T-helper 1 cell treated with Interleukin-12 subunit alpha and Interleukin-12 subunit beta and Interleukin-4 antibody, amounts not matched to agents 30 μg/mL and 1 μg/mL, for 36 hours (primary cell): ENCODE measurements around the gene GPR160.

Experiments
- H3K27ac Mint-ChIP-seq: one replicate; pipeline ENCODE4 v1.8.0; 2021; ENCODE audit warnings: mild to moderate bottlenecking, mixed read lengths
- H3K27me3 Mint-ChIP-seq: one replicate; pipeline ENCODE4 v1.8.0; 2021; ENCODE audit warnings: low read depth, mixed read lengths
- H3K36me3 Mint-ChIP-seq: one replicate; pipeline ENCODE4 v1.8.0; 2021; ENCODE audit warnings: low read depth, mixed read lengths
- H3K4me1 Mint-ChIP-seq: one replicate; pipeline ENCODE4 v1.8.0; 2021; ENCODE audit warnings: low read depth, mixed read lengths
- H3K4me3 Mint-ChIP-seq: one replicate; pipeline ENCODE4 v1.8.0; 2021; ENCODE audit warnings: mild to moderate bottlenecking, moderate library complexity, mixed read lengths
- H3K9me3 Mint-ChIP-seq: one replicate; pipeline ENCODE4 v1.8.0; 2021; ENCODE audit warnings: mixed read lengths

GPR160 gene

DNA sequence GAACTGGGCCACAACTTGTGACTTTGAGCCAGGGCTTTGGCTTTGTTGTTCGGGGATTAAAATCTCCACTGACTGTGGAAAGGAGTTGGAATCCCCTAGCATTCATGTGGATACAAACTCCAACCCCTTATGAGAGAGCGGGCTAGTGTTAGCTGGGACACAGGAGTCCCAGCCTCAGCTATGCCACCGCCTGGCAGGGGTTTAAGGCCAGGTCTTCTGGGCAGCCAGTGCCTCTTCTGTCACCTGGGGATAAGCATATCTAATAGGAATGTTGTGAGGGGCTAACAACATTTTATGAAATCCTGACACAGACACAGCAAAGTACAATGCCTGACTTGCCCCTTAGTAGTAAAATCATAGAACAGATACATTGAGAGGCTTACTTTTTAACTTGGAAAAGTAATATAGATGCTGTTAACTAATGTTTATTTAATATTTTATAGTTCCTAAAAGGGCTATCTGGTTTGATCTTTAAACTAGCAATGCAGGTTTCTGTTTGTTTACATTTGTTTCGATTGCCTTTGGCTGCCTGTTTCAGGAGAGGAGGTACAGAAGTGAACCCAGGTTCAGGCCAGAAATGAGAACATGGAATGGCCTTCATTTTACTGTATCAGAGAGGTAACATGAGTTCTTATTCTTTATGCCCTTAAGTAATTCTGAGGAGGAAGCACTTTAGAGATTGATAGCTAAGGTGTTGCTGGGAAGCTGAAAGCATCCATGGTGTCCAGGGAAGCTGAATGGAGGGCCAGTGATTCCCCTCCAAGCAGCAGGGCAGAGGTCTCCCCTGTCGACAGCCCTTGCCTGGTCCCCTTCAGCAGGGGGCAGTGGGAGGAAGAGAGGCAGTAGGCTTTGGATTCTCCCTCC, 8.7 kb downstream of the GPR160 start:
- Mint-ChIP-seq H3K27ac (no peak overlapping the region), H3K36me3 (no peaks in the 10 kb centered on the region), H3K9me3 (no peaks in the 10 kb centered on the region), H3K4me3 (no peak overlapping the region), H3K27me3 (no peaks in the 10 kb centered on the region), H3K4me1 (peaks cover 14% of the 10 kb centered on the region)

DNA sequence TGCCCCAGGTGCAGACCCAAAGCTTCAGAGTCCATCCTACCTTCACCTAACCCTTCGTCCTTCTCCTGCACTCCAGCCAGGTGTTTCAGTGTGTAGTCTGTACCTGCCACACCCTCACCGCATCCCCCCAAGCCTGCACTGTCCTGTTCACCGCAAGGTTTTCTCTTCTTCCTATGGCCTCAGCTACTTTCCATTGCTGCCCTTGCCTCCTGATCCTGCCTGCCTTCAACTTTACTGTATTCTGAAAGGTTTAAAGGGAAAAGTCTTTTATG, 9.3 kb downstream of the GPR160 start:
- peaks cover 14% of the 10 kb centered on the region for H3K4me1 Mint-ChIP-seq
- no peak overlapping the region for H3K4me3 Mint-ChIP-seq
- no peaks in the 10 kb centered on the region for H3K27me3 Mint-ChIP-seq
- no peak overlapping the region for H3K27ac Mint-ChIP-seq
- no peaks in the 10 kb centered on the region for H3K36me3 Mint-ChIP-seq
- H3K9me3 Mint-ChIP-seq = no peaks in the 10 kb centered on the region

DNA sequence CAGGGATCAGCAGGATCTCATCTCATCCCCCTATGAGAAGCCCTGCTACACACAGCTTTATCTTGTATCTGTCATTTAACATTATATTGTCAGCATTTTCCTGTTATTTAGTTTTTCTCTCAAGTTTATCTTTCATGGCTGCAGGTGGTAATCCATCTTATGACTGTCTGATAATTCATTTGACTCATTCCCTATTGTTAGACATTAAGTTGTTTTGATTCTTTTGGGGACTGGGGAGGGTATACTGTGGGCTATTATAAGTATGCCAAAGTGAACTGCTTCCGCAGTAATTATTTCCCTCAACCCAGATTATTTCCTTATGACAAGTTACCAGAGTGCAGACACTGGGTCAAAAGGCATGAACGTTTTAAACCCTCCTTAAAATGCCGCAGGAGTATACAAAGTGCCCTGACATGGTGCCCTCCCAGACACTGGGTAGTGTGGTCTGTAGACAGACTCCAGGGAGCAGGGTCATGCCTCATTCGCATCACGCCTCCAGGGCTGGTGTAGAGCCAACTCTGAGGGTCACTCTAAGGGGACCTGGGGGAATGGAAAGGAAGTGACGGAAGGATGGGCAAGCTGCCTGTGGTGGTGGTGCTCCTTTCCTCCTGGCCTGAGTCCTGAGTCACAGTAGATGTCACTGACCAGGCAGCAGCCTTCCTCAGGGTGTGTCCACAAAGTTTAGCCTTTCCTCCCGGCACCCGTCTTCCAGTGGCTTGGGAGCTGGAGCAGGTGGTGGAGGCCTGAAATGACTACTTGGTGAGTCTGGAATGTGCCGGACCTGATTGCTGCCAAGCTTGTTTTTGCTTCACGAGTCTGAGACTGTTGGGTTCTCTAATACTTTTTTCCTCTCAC, 11.6 kb downstream of the GPR160 start:
- H3K4me1 Mint-ChIP-seq = peaks cover 11% of the 10 kb centered on the region
- H3K27me3 Mint-ChIP-seq = no peaks in the 10 kb centered on the region
- no peaks in the 10 kb centered on the region for H3K9me3 Mint-ChIP-seq
- H3K27ac Mint-ChIP-seq = no peak overlapping the region
- no peaks in the 10 kb centered on the region for H3K36me3 Mint-ChIP-seq
- no peak overlapping the region for H3K4me3 Mint-ChIP-seq

DNA sequence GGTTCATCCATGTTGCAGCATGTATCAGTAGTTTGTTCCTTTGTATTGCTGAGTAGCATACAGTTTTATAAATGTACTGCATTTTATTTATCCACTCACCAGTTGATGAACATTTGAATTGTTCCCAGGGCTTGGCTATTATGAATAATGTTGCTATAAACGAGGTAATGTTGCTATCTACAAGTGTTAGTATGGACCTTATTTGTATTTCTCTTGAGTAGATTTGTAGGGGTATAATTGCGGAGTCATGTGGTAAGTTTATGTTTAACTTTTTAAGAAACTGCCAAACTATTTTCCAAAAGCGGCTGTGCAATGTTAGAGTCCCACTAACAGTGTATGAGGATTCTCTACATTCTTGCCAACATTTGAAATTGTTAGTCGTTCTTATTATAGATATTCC, 13.0 kb downstream of the GPR160 start:
- no peak overlapping the region for H3K27ac Mint-ChIP-seq
- H3K27me3 Mint-ChIP-seq = no peaks in the 10 kb centered on the region
- H3K36me3 Mint-ChIP-seq = no peaks in the 10 kb centered on the region
- H3K4me3 Mint-ChIP-seq = no peak overlapping the region
- peaks cover 13% of the 10 kb centered on the region for H3K4me1 Mint-ChIP-seq
- no peaks in the 10 kb centered on the region for H3K9me3 Mint-ChIP-seq

DNA sequence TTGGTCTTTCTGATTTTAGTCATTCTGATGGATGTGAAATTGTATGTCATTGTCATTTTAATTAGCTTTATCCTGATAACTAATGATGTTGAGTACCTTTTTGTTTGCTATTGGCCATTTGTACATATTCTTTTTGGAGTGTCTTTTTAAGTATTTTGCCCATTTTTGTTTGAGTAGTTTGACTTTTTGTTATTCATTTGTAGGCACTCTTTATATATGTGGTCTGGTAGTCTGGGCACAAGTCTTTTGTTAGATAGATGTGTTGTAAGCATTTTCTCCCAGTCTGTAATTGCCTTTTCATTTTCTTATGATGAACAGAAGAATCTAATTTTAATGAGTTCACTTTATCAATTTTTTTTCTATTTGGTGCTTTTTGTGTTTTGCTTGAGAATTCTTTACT, 14.6 kb downstream of the GPR160 start:
- Mint-ChIP-seq H3K27me3 (no peaks in the 10 kb centered on the region), H3K4me3 (no peak overlapping the region), H3K9me3 (no peaks in the 10 kb centered on the region), H3K36me3 (no peaks in the 10 kb centered on the region), H3K27ac (no peak overlapping the region), H3K4me1 (peaks cover 23% of the 10 kb centered on the region)

DNA sequence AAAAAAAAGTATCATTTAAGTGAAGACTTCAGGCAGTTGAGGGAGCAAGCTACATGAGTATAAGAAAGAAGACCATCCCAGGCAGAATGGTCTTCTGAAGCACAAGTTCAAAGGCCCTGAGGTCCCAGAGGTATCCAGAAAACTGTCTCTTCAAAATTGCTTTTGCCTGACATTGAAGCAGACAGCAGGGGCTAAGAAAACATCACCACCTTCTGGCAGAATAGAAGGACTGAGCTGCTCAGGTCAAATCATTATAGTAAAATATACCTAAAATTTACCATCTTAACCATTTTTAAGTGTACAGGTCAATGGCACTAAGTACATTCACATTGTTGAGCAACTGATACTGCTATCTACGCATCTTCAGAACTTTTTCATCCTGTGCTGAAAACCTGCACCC, 16.4 kb downstream of the GPR160 start:
- Mint-ChIP-seq H3K27ac (no peak overlapping the region), H3K4me1 (peaks cover 33% of the 10 kb centered on the region)

DNA sequence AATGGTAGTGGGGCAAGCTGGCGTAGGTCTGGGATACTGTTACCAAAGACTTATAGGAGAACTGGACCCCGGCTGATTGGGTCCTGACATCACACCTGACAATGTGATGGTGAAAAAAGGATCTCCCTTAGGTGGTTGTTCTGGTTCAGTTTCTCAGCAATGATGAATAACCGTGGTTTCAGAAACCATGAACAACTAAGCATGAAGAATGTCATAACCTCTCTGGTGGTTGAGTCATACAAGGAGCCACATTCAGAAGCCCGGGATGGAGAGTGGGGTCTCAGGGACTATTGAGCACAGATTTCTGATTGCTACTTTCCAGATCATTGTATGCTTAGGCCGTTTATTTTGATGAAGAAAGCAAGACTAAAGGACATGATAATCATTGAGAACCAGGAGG, 17.4 kb downstream of the GPR160 start:
- H3K27ac Mint-ChIP-seq = peak overlapping the region; percentile 23
- peaks cover 33% of the 10 kb centered on the region for H3K4me1 Mint-ChIP-seq
- H3K36me3 Mint-ChIP-seq = no peaks in the 10 kb centered on the region
- H3K9me3 Mint-ChIP-seq = no peaks in the 10 kb centered on the region
- H3K4me3 Mint-ChIP-seq = no peak overlapping the region
- no peaks in the 10 kb centered on the region for H3K27me3 Mint-ChIP-seq

More for the DNA sequence above, 16.4 kb downstream of the GPR160 start:
- Mint-ChIP-seq H3K9me3 (no peaks in the 10 kb centered on the region), H3K36me3 (no peaks in the 10 kb centered on the region), H3K4me3 (no peak overlapping the region), H3K27me3 (no peaks in the 10 kb centered on the region)

DNA sequence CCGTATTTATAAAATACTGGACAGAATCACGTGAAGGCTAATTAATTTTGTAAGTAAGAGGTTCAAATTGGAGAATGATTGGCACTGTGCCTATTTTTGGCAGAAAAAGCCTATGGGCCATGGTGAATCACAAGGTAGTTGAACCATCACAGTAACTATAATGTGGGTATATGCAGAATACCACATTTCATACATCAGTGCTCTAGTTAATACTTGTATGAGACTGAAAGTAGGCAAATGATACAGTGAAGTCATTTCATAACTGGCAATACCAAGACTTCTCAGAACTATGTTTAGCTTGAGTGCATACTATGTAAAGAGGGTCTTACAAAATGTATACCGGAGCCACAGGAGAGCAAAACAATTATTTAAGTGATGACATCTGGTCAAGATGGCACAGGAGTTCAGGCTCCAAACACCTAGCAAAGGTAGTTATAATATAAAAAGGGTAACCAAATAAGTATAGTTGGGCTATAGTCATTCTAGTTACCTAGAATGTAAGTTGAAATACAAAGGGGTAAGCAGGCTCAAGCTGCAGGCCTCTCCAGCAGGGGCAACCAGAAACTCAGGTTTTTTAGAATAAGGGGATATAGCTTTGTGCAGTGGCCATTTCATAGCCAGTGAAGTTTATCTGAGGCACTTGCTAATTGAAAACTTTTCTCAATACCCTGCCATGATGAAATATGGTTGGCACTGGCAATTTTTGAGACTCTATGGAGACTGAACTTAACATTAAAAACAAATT, 19.1 kb downstream of the GPR160 start:
- H3K9me3 Mint-ChIP-seq = no peaks in the 10 kb centered on the region
- no peak overlapping the region for H3K4me3 Mint-ChIP-seq
- H3K36me3 Mint-ChIP-seq = no peaks in the 10 kb centered on the region
- peak overlapping the region; percentile 29 for H3K27ac Mint-ChIP-seq
- H3K27me3 Mint-ChIP-seq = no peaks in the 10 kb centered on the region
- H3K4me1 Mint-ChIP-seq = peaks cover 33% of the 10 kb centered on the region

DNA sequence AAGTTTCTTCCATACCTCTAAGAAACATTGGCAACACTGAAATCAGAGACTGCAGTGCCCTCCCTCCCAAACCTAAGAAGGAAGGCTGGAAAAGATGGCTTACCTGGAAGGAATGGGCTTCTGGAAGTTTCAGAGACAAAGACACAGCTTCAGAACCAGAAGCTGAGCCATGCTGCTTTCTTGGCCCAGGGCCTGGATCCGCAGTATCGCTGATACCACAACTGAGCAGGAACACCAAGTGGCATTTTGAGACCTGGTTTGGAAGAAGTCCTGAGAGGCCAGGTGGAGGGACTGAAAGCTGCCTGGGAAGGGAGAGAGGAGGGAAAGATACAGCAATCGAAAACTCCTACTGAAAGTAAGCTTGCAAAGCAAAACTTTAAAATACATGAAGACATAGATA, 19.8 kb downstream of the GPR160 start:
- Mint-ChIP-seq H3K36me3 (peaks cover under 1% of the 10 kb centered on the region), H3K4me3 (peak overlapping the region; percentile 68), H3K27me3 (no peaks in the 10 kb centered on the region), H3K9me3 (no peaks in the 10 kb centered on the region), H3K4me1 (peaks cover 33% of the 10 kb centered on the region), H3K27ac (peak overlapping the region; percentile 65)

DNA sequence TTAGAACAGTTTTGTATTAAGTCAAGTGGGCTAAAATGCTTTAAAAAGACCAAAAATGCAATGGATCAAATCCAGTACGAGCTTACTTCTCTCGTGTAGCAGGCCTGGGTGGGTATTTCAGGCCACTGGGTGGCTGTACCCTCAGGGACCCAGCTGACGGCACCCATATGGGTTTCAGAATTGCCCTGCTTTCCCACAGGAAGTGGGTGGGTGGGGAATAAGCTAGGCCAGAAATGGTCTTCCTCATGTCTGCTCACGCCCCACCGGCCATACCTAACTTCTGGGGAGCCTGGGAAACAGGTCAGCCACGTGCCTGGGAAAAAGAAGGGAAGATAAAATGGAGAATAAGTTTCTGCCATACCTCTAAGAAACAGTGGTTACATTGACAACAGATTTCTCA, 20.3 kb downstream of the GPR160 start:
- Mint-ChIP-seq H3K9me3 (no peaks in the 10 kb centered on the region), H3K27ac (peak overlapping the region; percentile 65), H3K4me1 (peaks cover 33% of the 10 kb centered on the region), H3K4me3 (peak overlapping the region; percentile 68), H3K36me3 (peaks cover 2% of the 10 kb centered on the region), H3K27me3 (no peaks in the 10 kb centered on the region)

DNA sequence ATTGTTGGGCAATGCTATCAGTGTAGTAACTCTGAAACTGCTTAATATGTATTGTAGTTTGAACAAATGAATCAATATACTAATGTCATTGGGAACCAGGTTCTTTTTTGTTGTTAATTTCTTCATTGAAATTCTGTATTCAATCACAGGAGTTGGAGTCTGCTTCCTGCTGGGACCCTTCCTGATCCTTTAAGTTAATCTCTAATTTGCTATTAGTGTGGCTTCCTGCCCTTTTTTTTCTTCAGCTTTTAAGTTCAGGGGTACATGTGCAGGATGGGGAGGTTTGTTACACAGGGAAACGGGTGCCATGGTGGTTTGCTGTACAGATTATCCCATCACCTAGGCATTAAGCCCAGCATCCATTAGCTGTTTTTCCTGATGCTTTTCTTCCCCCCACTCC, 21.7 kb downstream of the GPR160 start:
- Mint-ChIP-seq H3K9me3 (no peaks in the 10 kb centered on the region), H3K4me3 (no peak overlapping the region), H3K36me3 (peaks cover 2% of the 10 kb centered on the region), H3K4me1 (peaks cover 31% of the 10 kb centered on the region), H3K27ac (no peak overlapping the region), H3K27me3 (no peaks in the 10 kb centered on the region)

DNA sequence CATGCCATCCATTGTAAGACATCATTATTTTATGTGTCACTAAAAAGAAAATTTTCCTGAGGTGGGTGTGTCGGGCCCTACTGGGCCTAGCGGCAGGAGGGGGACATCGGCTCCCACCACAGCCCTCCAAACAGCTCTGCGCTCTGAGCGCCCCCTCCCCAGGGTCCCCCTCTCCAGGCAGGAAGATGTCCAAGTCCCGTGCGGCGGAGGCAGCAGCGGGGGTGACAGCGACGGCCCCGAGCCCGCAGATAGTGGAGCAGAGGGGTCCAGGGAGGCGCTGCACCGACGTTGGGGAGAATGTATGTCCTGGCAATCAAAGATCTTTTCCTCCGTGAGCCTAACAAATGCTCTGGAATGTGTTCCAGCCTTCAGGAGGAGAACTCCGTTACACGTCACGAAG, 24.3 kb downstream of the GPR160 start:
- Mint-ChIP-seq H3K4me3 (no peak overlapping the region), H3K4me1 (peaks cover 12% of the 10 kb centered on the region), H3K36me3 (peaks cover 2% of the 10 kb centered on the region), H3K27me3 (no peaks in the 10 kb centered on the region), H3K9me3 (no peaks in the 10 kb centered on the region), H3K27ac (no peak overlapping the region)

DNA sequence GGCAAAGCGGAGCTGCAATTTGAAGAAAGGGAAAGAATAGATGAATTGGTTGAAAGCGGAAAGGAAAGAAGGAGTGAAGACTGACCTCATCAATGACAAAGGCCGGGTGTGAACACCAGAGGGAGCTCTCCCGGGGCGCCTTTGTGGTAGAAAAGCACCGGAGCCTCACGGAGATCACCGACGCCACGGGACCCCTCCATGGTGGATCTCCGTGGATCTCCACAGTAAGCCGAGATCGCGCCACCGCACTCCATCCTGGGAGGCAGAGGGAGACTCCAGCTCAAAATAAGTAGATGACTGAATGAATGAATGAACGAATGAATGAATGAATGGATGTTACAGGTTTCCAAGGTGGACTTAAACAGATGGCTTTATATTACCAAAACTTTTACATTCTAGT, 25.0 kb downstream of the GPR160 start:
- no peaks in the 10 kb centered on the region for H3K27me3 Mint-ChIP-seq
- no peaks in the 10 kb centered on the region for H3K9me3 Mint-ChIP-seq
- no peak overlapping the region for H3K27ac Mint-ChIP-seq
- no peak overlapping the region for H3K4me3 Mint-ChIP-seq
- H3K4me1 Mint-ChIP-seq = peaks cover 6% of the 10 kb centered on the region
- H3K36me3 Mint-ChIP-seq = peaks cover 2% of the 10 kb centered on the region

DNA sequence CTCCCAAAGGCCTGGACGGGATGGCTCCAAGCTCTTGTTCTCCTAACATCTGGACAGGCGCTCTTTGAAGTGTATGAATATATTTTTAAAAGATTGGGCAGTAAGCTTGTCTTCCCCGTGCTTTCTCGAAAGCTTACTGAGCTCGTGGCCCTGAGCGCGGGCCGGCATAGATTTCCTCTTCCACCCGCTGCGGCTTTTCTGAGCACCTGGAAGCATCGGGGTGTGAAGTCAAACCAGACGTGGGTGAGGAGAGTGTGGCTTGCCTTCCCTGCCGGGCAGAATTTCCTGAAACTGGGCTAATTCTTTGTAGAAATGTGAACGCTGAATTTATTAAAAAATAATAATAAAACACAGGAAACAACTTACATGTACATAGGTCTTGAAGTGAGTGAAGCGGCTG, 25.9 kb downstream of the GPR160 start:
- Mint-ChIP-seq H3K4me3 (no peak overlapping the region), H3K27ac (no peak overlapping the region), H3K27me3 (no peaks in the 10 kb centered on the region), H3K9me3 (no peaks in the 10 kb centered on the region), H3K4me1 (no peaks in the 10 kb centered on the region), H3K36me3 (peaks cover 2% of the 10 kb centered on the region)
